Uterus (tissue), 2 donors: ENCODE results near the gene IFNB1.

Experiments used
- CTCF ChIP-seq, 4 experiments: fragments of 200-600 bp in 2 of 4; fragments of 450-650 bp in 2 of 4; sonication (generic) in 2 of 4; IDR thresholded peaks; one replicate each; pipeline ENCODE4 v1.5.1; 2016 to 2019; ENCODE audit warnings: antibody characterized with exemption in 4 of 4, mild to moderate bottlenecking in 2 of 4, moderate library complexity in 1 of 4
- POLR2A ChIP-seq, 2 donors: fragments of 450-650 bp; IDR thresholded peaks; one replicate each; pipeline ENCODE4 v1.6.1; 2016; ENCODE audit warnings: antibody characterized with exemption in 2 of 2, mild to moderate bottlenecking in 1 of 2, moderate library complexity in 1 of 2

- no peak for TF ChIP-seq CTCF (IDR thresholded peaks at IDR 0.05)
- TF ChIP-seq POLR2A (IDR thresholded peaks at IDR 0.05), result no peak
Observed at GRCh38 chr9:21085005-21085404, 7.3 kb upstream of the IFNB1 start.
